Activated naive CD8-positive, alpha-beta T cell treated with anti-CD3 and anti-CD28 coated beads, Interleukin-2, amount 10 ng/mL, durations not matched to agents 7 days and 5 days (primary cell): Measurements from ENCODE around the gene ENDOV. TPM values are rescaled to one million over a fixed set of nuclear protein-coding genes. Genes with fewer than 3 reads are reported as not detected.
"Not testable (repeated sequence)": the region's sequence is repeated elsewhere in the genome, so short reads cannot be mapped to it uniquely, and the experiment has no call there.

Source experiments
- ATAC-seq: fragments of 150-1000 bp; cut with Tn5 transposase; one replicate; pipeline ENCODE4 v1.10.0; 2021; ENCODE audit warnings: low read depth, moderate library complexity
- POLR2A ChIA-PET: fragments of 350-600 bp; sonication (Branson Sonifier 250); formaldehyde crosslinking; loops from one replicate; lab custom pipeline; 2021; ENCODE audit warnings: antibody characterized with exemption; lab: Charles Lee
- DNase-seq: peaks from one replicate; pipeline ENCODE4 v3.0.0; 2021
- H3K27ac Mint-ChIP-seq: one replicate; pipeline ENCODE4 v1.8.0; 2022; ENCODE audit warnings: mild to moderate bottlenecking, mixed read lengths
- H3K27me3 Mint-ChIP-seq: one replicate; pipeline ENCODE4 v1.8.0; 2022; ENCODE audit warnings: mild to moderate bottlenecking, moderate library complexity, mixed read lengths
- H3K36me3 Mint-ChIP-seq: one replicate; pipeline ENCODE4 v1.8.0; 2021; ENCODE audit warnings: mild to moderate bottlenecking, mixed read lengths
- H3K4me1 Mint-ChIP-seq: one replicate; pipeline ENCODE4 v1.8.0; 2021; ENCODE audit warnings: mixed read lengths
- H3K4me3 Mint-ChIP-seq: one replicate; pipeline ENCODE4 v1.8.0; 2022; ENCODE audit warnings: mild to moderate bottlenecking, moderate library complexity, mixed read lengths
- H3K9me3 Mint-ChIP-seq: one replicate; pipeline ENCODE4 v1.8.0; 2021; ENCODE audit warnings: mixed read lengths
- total RNA-seq, 2 experiments: library from RNA; stranded (reverse); gene quantifications; one replicate each; pipeline ENCODE4 v1.2.3, GENCODE V29; 2021

ENDOV gene
- total RNA-seq, 2 experiments from 2014 or later = 17.8 to 23.1 TPM

DNA sequence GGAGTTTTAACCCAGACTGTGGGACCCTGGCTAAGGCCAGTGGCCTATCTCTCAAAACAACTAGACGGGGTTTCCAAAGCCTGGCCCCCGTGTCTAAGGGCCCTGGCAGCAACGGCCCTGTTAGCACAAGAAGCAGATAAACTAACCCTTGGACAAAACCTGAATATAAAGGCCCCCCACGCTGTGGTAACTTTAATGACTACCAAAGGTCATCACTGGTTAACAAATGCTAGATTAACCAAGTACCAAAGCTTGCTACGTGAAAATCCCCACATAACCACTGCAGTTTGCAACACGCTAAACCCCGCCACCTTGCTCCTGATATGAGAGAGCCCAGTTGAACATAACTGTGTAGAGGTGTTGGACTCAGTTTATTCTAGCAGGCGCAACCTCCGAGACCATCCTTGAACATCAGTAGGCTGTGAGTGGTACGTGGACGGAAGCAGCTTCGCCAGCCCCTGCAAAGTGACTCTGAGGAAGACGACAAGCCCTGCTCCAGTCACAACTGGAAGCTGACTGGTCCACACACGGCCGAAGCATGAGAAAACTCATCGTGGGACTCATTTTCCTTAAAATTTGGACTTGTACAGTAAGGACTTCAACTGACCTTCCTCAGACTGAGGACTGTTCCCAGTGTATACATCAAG is 4.4 kb upstream of the ENDOV start:
- peaks cover 34% of the 10 kb centered on the region for H3K27me3 Mint-ChIP-seq
- H3K4me3 Mint-ChIP-seq, H3K4me1 Mint-ChIP-seq, DNase-seq, POLR2A ChIA-PET, H3K27ac Mint-ChIP-seq, H3K9me3 Mint-ChIP-seq, ATAC-seq, H3K36me3 Mint-ChIP-seq: not testable (repeated sequence)

- Mint-ChIP-seq H3K4me3 (peak overlapping the region; percentile 84), H3K9me3 (no peaks in the 10 kb centered on the region), H3K36me3 (peaks cover 11% of the 10 kb centered on the region), H3K27ac (peak overlapping the region; percentile 39), H3K4me1 (peaks cover 14% of the 10 kb centered on the region), H3K27me3 (peaks cover 30% of the 10 kb centered on the region)
- POLR2A ChIA-PET = interaction anchor here (2.4 kb wide), 1 partner anchor 41 kb away, joined by 14 read pairs; no protein-coding TSS in a partner anchor
- DNase-seq (no peak), ATAC-seq (no peak)
These were observed 1.0 kb upstream of the ENDOV start for GRCh38 chr17:80413771-80414507.

- Mint-ChIP-seq H3K27me3 (peaks cover 30% of the 10 kb centered on the region), H3K4me1 (peaks cover 14% of the 10 kb centered on the region), H3K9me3 (no peaks in the 10 kb centered on the region), H3K27ac (peak overlapping the region; percentile 30), H3K36me3 (peaks cover 11% of the 10 kb centered on the region), H3K4me3 (peak overlapping the region; percentile 84)
- no peak for DNase-seq
- ATAC-seq = no peak
- POLR2A ChIA-PET = interaction anchor here (2.4 kb wide), 1 partner anchor 40 kb away, joined by 14 read pairs; no protein-coding TSS in a partner anchor
These were observed 512 bp upstream of the ENDOV start for GRCh38 chr17:80414508-80414802.

DNA sequence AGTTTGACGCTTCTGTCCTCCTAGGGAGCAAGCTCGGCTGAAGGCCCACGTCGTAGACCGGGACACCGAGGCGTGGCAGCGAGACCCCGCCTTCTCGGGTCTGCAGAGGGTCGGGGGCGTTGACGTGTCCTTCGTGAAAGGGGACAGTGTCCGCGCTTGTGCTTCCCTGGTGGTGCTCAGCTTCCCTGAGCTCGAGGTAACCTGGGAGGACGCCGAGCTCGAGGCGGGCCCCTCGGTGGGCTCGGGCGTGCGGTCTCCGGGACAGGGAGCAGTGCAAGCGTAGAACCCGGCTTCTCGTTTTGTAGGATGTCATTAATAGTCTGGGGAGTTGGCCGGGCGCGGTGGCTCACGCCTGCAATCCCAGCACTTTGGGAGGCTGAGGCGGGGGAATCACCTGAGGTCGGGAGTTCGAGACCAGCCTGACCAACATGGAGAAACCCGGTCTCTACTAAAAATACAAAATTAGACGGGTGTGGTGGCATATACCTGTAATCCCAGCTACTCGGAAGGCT is 715 bp downstream of the ENDOV start:
- H3K36me3 Mint-ChIP-seq = peaks cover 11% of the 10 kb centered on the region
- peak overlapping the region; percentile 73 for H3K27ac Mint-ChIP-seq
- POLR2A ChIA-PET = interaction anchor here (1.1 to 2.4 kb wide), 3 partner anchors 39 to 314 kb away, joined by 4 to 14 read pairs (median 4); partner anchors contain the start of genes GAA and RPTOR
- peak overlapping the region; percentile 84 for H3K4me3 Mint-ChIP-seq
- DNase-seq = no peak
- ATAC-seq = no peak
- no peaks in the 10 kb centered on the region for H3K9me3 Mint-ChIP-seq
- peaks cover 14% of the 10 kb centered on the region for H3K4me1 Mint-ChIP-seq
- H3K27me3 Mint-ChIP-seq = peaks cover 30% of the 10 kb centered on the region

DNA sequence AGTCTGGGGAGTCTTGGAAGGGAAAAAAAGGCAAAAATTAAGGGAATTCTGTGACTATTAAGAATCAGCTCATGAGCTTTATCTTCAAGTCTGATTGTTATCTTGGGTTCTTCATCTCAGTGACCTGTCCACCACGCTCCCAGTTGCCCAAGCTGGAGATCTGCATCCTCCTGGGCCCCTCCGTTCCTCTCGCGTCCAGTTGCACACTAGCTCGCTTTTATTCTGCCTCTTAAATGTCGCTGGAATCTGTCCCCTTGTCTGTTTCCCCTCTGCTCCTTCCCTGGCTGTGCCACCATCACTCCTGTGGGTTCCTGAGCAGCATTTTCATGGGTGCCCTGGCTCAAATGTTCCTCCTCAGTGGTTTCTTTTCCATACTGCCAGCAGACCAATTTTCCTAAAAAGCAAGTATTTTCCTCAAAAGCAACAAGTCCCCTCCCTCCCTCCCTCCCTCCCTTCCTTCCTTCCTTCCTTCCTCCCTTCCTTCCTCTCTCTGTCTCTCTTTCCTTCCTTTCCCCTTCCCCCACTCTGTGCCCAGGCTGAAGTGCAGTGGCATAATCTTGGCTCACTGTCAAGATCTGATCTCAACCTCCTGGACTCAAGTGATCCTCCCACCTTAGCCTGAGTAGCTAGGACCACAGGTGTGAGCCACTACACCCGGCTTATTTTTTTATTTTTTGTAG is 1.4 kb downstream of the ENDOV start:
- POLR2A ChIA-PET = interaction anchor here (0.9 to 2.4 kb wide), 4 partner anchors 38 to 436 kb away, joined by 4 to 14 read pairs (median 4); partner anchors contain the start of genes GAA and RPTOR
- Mint-ChIP-seq H3K4me3 (peak overlapping the region; percentile 84), H3K4me1 (peaks cover 14% of the 10 kb centered on the region), H3K27ac (peak overlapping the region; percentile 67), H3K27me3 (peaks cover 30% of the 10 kb centered on the region), H3K9me3 (no peaks in the 10 kb centered on the region), H3K36me3 (peaks cover 11% of the 10 kb centered on the region)
- DNase-seq (no peak), ATAC-seq (no peak)

DNA sequence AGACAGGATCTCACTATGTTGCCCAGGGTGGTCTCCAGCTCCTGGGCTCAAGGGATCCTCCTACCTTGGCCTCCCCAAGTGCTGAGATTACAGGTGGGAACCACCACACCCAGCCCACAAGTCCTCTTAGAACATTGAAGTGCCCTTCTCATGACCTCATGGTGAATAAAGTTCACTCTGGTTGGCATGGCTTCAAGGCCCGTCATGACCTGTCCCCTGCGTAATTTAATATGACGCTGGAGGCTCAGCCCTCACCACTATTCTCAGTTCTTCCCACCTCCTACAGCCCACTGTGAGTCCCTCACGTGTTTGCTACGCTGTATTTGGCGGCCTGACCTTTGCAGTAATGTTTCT is 1.9 kb downstream of the ENDOV start:
- Mint-ChIP-seq H3K4me3 (peak overlapping the region; percentile 84), H3K27me3 (peaks cover 27% of the 10 kb centered on the region), H3K9me3 (no peaks in the 10 kb centered on the region), H3K36me3 (peaks cover 11% of the 10 kb centered on the region), H3K4me1 (peaks cover 14% of the 10 kb centered on the region), H3K27ac (no peak overlapping the region)
- ATAC-seq = no peak
- POLR2A ChIA-PET = interaction anchor here (0.9 kb wide), 1 partner anchor 436 kb away, joined by 4 read pairs; no protein-coding TSS in a partner anchor
- DNase-seq = no peak

DNA sequence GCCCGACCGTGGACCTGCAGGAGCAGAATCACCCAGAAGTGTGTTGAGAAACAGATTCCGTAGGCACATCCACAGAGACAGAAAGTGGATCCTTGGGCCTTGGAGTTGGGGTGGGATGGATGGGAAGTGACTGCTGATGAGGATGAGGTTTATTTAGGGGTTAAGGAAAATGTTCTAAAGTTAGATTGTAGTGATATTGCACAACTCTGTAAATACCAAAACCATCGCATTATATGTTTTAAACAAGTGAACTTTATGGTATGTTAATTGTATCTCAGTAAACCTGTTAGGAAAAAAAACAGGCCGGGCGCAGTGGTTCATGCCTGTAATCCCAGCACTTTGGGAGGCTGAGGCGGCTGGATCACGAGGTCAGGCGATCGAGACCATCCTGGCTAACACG is 3.6 kb downstream of the ENDOV start:
- H3K4me3 Mint-ChIP-seq = no peak overlapping the region

DNA sequence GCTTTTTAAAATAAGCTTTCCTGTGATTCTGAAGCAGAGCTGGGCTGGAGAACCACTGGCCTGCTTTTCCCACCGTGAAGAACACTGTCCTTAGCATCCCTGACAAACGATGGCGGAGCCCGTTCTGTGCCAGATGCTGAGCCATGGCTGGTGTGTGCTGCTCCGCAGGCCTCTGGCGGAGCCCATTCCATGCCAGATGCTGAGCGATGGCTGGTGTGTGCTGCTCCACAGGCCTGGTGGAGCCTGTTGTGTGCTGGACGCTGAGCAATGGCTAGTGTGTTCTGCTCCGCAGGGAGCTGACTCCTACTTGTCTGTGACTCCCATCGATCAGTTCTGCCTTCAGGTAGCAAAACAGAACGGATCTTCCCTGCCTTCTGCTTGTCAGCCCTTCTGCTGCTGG is 4.3 kb downstream of the ENDOV start:
- POLR2A ChIA-PET = interaction anchor here (0.6 to 0.7 kb wide), 2 partner anchors 619 to 792 kb away, joined by 3 read pairs; no protein-coding TSS in a partner anchor

More for the DNA sequence above, 3.6 kb downstream of the ENDOV start:
- H3K27me3 Mint-ChIP-seq = peaks cover 11% of the 10 kb centered on the region
- no peak for DNase-seq
- POLR2A ChIA-PET = no interaction called here
- peaks cover 14% of the 10 kb centered on the region for H3K4me1 Mint-ChIP-seq
- peaks cover 11% of the 10 kb centered on the region for H3K36me3 Mint-ChIP-seq
- ATAC-seq = no peak
- H3K27ac Mint-ChIP-seq = no peak overlapping the region
- no peaks in the 10 kb centered on the region for H3K9me3 Mint-ChIP-seq

DNA sequence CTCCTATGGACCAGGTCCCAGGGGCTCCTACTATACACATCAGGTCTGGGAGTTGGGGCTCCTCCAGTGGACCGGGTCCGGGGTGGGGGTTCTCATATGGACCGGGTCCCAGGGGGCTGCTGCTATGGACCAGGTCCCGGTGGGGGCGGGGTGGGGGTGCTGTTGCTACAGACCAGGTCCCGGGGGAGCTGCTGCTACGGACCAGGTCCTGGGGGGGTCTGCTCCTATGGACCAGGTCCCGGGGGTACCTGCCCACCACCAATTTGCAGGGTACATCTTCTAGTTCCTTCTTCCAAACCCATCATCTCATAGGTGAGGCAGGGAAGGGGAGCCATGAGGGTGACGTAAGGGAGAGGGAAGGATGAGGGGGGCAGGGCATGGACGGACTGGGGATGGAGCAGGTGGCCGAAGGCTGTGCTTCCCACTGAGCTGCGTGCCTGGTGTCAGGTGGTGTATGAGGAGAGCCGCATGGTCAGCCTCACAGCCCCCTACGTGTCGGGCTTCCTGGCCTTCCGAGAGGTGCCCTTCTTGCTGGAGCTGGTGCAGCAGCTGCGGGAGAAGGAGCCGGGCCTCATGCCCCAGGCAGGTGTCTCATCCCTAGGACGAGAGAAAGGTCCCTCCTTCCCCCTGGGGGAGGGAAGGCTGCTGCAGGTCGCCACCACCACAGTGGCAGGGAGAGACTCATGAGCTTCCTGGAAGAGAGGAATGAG is 6.6 kb downstream of the ENDOV start:
- Mint-ChIP-seq H3K4me3 (no peak overlapping the region), H3K27ac (no peak overlapping the region), H3K9me3 (no peaks in the 10 kb centered on the region), H3K36me3 (peaks cover 10% of the 10 kb centered on the region), H3K4me1 (peaks cover 12% of the 10 kb centered on the region), H3K27me3 (no peaks in the 10 kb centered on the region)
- POLR2A ChIA-PET = no interaction called here
- ATAC-seq (no peak), DNase-seq (no peak)

More for the DNA sequence above, 4.3 kb downstream of the ENDOV start:
- peaks cover 15% of the 10 kb centered on the region for H3K4me1 Mint-ChIP-seq
- ATAC-seq (no peak), DNase-seq (no peak)
- no peaks in the 10 kb centered on the region for H3K9me3 Mint-ChIP-seq
- peaks cover 11% of the 10 kb centered on the region for H3K36me3 Mint-ChIP-seq
- peaks cover 4% of the 10 kb centered on the region for H3K27me3 Mint-ChIP-seq
- no peak overlapping the region for H3K27ac Mint-ChIP-seq
- H3K4me3 Mint-ChIP-seq = no peak overlapping the region

- peaks cover 10% of the 10 kb centered on the region for H3K4me1 Mint-ChIP-seq
- no peaks in the 10 kb centered on the region for H3K27me3 Mint-ChIP-seq
- DNase-seq (no peak), ATAC-seq (no peak)
- no peak overlapping the region for H3K27ac Mint-ChIP-seq
- H3K9me3 Mint-ChIP-seq = no peaks in the 10 kb centered on the region
- no peak overlapping the region for H3K4me3 Mint-ChIP-seq
- POLR2A ChIA-PET = no interaction called here
- H3K36me3 Mint-ChIP-seq = peaks cover 3% of the 10 kb centered on the region
These were observed 7.3 kb downstream of the ENDOV start for GRCh38 chr17:80422276-80422675.

DNA sequence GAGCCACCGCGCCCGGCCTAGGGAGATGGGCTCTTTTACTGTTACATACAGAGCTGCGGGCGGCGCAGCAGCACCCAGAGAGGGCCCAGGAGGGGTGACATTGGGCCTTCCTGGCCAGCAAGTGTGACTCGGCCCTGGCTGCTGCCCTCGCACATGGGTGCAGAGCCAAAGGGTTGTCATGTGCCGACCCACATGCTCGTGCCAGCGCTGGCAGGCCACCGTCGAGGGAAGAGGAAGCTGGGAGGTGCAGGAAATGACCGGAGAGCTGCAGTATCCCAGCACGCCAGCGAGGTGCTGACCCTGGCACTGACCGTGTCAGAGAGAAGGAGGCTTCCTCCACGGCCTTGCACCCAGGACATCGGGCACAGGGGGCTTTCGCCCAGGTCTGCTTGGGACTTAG is 8.0 kb downstream of the ENDOV start:
- peaks cover 9% of the 10 kb centered on the region for H3K4me1 Mint-ChIP-seq
- no peaks in the 10 kb centered on the region for H3K9me3 Mint-ChIP-seq
- no peak overlapping the region for H3K4me3 Mint-ChIP-seq
- H3K27me3 Mint-ChIP-seq = no peaks in the 10 kb centered on the region
- DNase-seq (no peak), ATAC-seq (no peak)
- H3K27ac Mint-ChIP-seq = no peak overlapping the region
- H3K36me3 Mint-ChIP-seq = no peaks in the 10 kb centered on the region
- POLR2A ChIA-PET = no interaction called here

DNA sequence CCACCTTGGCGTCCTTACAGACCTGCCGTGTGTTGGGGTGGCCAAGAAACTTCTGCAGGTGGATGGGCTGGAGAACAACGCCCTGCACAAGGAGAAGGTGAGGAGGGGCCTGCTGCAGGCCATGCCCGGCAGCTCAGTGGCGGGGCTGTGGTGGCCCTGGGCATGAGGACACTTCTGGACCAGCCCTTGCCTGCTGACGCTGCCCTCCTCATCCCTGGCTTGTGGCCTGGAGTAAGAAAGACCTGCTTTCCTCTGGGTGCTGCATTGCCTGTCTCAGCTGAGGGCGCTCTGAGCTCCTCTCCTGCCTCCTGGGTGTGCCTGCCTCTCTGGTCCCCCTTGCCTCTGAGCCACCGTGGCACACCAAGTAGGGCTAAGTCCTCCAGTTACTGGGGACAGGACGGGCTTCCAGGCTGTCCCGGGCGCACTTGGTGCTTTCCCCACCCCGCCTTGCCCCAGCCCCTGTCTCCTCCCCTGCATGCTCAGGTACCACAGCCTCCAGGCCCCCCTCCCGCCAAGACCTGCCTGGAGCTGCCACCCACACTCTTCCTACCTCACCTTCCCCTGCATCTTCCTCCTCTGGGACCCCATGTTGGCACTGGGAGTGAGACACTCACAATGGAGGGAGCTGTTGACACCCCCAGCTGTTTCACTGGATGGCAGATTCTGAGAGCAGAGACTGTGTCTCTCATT is 8.7 kb downstream of the ENDOV start:
- Mint-ChIP-seq H3K9me3 (no peaks in the 10 kb centered on the region), H3K36me3 (no peaks in the 10 kb centered on the region), H3K27ac (no peak overlapping the region), H3K4me1 (peaks cover 9% of the 10 kb centered on the region), H3K27me3 (no peaks in the 10 kb centered on the region), H3K4me3 (no peak overlapping the region)
- ATAC-seq (no peak), DNase-seq (no peak)
- POLR2A ChIA-PET = no interaction called here
